Measurements from ENCODE around the gene SARS1. TPM values are rescaled to one million over a fixed set of nuclear protein-coding genes. Genes with fewer than 3 reads are reported as not detected.

Gene SARS1
- polyA plus RNA-seq, 5 donors: 143 to 159 (median 145) TPM

DNA sequence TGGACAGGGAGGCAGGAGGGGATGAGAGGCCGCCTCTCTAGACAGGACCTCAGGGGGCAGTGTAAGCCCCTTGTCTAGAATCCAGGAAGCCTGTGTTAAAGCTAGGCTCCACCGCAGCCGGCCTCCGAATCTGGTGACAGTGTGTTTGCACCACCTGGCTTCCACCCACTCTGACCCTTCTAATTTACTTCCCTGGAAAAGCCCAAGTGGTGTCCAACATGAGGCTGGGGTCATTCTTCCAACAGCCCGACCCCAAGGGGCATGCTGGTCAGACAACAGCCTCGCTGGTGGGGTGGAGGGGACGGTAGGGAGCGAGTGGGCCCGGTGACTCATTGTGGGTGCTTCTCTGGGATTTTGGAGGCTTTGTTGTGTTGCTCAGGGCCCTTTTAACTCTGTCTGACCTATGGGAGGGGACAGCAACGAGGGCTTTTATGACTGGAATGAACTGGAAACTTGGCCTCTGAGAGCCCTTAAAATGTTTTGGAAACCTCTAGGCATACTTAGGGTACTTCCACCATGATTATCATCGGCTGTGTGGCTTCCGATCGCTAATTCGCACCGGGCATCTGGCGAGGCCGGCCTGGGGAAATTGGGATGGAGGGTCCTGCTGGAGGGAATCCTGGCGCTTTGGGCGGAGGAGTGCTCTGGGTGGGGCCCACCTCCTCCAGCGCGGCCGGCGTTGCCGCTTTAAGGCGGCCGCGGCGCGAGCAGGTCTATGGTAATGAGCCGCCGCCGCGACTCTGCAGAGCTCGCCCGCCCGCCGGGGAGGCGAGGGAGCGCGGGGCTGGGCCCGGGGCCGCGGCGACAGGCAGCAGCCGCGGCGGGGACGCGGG lies 35.3 kb downstream of the SARS1 start, which contains the start of gene CELSR2:
CELSR2 (plus strand) TSS at position 743 of the 833 bp plus-strand sequence. CDS start 541 bp downstream, outside the sequence.
- DNase-seq: peak; percentile 38 to 60

DNA sequence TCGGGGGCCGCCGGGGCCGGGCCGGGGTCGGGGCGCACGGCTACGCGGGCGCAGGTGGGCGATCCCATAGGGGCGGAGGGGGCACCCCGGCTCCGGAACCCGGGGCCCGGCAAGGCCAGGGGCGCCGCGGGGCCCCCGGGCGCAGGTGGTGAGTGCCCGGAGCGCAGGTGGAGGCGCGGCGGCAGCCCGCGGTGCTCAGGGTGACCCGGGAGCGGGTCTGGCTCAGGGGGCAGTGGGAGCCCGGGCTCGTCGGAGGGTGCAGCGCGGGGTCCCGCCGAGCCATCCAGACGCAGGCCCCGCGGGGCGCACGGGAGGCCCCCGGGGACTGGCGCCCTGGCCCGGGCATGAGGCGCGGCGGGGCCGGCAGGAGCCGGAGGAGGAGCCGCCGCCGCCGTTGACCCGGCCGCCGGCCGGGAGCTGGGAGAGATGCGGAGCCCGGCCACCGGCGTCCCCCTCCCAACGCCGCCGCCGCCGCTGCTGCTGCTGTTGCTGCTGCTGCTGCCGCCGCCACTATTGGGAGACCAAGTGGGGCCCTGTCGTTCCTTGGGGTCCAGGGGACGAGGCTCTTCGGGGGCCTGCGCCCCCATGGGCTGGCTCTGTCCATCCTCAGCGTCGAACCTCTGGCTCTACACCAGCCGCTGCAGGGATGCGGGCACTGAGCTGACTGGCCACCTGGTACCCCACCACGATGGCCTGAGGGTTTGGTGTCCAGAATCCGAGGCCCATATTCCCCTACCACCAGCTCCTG lies 36.1 kb downstream of the SARS1 start:
- no peak for DNase-seq

DNA sequence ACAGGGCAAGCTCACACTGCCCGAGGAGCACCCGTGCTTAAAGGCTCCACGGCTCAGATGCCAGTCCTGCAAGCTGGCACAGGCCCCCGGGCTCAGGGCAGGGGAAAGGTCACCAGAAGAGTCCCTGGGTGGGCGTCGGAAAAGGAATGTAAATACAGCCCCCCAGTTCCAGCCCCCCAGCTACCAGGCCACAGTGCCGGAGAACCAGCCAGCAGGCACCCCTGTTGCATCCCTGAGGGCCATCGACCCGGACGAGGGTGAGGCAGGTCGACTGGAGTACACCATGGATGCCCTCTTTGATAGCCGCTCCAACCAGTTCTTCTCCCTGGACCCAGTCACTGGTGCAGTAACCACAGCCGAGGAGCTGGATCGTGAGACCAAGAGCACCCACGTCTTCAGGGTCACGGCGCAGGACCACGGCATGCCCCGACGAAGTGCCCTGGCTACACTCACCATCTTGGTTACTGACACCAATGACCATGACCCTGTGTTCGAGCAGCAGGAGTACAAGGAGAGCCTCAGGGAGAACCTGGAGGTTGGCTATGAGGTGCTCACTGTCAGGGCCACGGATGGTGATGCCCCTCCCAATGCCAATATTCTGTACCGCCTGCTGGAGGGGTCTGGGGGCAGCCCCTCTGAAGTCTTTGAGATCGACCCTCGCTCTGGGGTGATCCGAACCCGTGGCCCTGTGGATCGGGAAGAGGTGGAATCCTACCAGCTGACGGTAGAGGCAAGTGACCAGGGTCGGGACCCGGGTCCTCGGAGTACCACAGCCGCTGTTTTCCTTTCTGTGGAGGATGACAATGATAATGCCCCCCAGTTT lies 36.9 kb downstream of the SARS1 start:
- no peak for DNase-seq

DNA sequence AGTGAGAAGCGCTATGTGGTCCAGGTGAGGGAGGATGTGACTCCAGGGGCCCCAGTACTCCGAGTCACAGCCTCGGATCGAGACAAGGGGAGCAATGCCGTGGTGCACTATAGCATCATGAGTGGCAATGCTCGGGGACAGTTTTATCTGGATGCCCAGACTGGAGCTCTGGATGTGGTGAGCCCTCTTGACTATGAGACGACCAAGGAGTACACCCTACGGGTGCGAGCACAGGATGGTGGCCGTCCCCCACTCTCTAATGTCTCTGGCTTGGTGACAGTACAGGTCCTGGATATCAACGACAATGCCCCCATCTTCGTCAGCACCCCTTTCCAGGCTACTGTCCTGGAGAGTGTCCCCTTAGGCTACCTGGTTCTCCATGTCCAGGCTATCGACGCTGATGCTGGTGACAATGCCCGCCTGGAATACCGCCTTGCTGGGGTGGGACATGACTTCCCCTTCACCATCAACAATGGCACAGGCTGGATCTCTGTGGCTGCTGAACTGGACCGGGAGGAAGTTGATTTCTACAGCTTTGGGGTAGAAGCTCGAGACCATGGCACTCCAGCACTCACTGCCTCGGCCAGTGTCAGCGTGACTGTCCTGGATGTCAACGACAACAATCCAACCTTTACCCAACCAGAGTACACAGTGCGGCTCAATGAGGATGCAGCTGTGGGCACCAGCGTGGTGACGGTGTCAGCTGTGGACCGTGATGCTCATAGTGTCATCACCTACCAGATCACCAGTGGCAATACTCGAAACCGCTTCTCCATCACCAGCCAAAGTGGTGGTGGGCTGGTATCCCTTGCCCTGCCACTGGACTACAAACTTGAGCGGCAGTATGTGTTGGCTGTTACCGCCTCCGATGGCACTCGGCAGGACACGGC lies 37.8 kb downstream of the SARS1 start:
- no peak for DNase-seq

DNA sequence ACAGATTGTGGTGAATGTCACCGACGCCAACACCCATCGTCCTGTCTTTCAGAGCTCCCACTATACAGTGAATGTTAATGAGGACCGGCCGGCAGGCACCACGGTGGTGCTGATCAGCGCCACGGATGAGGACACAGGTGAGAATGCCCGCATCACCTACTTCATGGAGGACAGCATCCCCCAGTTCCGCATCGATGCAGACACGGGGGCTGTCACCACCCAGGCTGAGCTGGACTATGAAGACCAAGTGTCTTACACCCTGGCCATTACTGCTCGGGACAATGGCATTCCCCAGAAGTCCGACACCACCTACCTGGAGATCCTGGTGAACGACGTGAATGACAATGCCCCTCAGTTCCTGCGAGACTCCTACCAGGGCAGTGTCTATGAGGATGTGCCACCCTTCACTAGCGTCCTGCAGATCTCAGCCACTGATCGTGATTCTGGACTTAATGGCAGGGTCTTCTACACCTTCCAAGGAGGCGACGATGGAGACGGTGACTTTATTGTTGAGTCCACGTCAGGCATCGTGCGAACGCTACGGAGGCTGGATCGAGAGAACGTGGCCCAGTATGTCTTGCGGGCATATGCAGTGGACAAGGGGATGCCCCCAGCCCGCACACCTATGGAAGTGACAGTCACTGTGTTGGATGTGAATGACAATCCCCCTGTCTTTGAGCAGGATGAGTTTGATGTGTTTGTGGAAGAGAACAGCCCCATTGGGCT lies 38.6 kb downstream of the SARS1 start:
- DNase-seq: no peak

DNA sequence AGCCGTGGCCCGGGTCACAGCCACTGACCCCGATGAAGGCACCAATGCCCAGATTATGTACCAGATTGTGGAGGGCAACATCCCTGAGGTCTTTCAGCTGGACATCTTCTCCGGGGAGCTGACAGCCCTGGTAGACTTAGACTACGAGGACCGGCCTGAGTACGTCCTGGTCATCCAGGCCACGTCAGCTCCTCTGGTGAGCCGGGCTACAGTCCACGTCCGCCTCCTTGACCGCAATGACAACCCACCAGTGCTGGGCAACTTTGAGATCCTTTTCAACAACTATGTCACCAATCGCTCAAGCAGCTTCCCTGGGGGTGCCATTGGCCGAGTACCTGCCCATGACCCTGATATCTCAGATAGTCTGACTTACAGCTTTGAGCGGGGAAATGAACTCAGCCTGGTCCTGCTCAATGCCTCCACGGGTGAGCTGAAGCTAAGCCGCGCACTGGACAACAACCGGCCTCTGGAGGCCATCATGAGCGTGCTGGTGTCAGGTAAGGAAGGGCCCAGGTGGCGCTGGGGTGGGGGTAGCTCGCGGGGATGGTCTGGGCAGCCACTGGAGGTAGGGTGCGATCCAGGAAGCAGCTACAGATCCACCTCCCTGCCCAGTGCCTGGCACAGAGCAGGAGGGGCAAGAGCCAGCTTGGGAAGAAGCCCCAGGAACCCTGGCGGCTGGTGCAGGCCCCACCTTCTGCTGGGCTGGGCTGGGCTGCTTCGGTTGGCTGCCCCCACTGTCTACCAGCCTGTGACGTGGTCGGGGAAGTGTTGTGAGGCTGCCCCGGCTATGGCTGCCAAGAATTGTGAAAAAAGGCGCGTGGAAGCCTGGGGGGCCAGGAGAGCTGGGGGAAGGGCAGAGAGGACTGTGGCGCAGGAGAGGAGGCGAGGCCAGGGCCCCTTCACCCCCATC lies 39.4 kb downstream of the SARS1 start:
- DNase-seq: peak in 1 of 2 donors; percentile 46

DNA sequence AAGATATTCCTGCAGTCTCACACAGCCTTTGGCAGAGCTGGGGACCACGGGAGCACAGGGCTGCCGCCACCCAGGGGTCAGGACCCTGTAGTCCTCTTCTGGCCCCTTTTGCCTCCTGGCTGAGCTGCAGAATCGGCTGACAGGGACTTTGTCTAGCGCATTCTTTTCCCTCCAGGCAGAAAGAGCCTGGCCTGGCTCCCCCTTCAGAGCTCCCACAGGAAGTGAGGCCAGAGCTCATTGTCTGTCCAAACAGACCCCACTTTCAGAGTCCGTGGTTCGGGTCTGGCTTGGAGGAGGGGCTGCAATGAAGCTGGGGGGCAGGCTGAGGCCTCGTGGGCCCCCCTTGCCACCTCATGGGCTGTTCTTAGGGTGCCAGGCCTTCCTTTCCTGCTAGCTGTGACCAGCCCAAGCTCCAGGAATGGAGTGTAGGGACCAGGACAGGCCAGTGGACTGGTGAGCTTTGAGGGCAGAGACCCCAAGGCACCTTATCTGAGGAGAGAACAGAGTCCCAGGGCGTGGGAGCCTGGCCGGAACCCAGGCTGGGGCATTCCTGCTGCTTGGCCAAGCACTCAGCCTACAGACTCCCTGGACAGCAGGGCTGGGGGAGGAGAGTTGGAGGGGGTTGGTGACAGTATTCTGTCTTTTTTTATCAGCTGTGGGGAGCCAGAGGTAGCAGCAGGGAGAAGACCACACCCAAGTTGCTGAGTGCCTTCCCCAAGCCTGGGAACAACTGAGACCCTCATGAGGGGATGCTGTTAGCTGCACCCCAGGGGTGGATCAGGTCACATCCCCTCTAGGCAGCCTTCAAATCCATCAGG lies 40.3 kb downstream of the SARS1 start:
- no peak for DNase-seq

DNA sequence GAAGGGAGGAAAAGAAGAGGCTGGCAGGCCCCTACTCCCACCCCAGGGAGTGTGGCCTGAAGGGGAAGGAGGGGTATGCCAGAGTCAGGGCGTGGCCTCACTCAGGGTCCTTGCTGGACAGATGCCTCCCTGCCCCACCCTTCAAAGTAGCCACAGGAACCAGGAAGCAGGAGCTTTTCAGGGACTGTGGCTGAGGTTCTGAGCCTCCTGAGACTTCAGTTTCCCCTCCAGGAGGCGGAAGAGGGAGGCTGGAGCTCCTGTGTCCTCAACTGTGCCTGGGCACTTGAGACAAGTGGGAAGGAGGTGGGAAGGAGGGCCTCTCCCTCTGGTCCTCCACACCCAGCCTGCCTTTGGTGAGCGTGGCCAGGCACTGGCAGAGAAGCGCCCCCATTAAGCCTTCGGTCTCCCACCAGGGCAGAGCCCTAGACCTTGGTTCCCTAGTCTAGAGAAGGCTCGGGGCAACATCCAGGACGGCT lies 40.9 kb downstream of the SARS1 start:
- DNase-seq: no peak

DNA sequence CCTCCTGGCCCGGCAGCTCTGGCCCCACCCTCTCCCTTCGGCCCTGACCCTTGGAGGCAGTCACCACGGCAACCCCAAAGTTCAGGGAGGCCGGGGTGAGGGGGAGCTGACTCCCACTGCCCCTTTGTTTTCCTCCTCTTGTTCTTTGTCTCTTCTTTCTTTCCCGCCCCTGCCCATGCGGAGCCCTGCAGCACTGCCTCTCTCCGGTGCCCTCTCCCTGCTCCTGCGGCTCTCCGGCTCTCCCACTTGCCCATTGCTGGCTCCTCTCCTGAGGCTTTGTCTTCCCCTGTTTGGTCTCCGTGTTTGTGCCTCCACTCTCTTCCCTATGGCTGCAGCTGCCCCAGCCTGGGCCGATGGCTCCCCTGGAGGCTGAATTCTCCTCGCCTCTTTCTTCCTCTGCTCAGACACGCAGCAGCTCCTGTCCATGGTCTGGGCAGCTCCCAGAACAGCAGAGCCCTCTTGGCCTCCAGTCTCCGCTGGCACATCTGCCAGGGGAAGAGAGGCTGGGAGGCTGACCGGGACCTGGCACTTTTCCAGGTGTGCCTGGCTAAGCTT lies 41.5 kb downstream of the SARS1 start:
- DNase-seq: no peak

DNA sequence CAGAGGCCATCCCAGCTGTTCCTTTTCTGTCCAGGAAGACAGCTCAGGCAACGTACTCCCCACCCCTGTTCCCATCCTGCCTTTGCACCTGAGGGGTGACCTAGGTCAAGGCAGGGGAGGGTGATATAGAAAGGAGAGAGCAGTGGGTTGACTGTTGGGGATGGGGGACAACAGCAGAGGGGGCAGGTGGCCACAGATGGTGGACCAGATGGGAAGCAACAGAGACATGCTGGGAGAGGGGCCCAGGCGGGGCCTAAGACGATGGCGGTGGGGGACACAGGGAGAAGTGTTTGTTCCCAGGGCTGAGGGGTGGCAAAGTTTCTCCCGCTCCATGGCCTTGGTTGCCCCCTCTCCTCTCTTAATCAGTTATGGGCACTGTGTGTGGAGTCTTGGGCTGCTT lies 42.0 kb downstream of the SARS1 start:
- no peak for DNase-seq

DNA sequence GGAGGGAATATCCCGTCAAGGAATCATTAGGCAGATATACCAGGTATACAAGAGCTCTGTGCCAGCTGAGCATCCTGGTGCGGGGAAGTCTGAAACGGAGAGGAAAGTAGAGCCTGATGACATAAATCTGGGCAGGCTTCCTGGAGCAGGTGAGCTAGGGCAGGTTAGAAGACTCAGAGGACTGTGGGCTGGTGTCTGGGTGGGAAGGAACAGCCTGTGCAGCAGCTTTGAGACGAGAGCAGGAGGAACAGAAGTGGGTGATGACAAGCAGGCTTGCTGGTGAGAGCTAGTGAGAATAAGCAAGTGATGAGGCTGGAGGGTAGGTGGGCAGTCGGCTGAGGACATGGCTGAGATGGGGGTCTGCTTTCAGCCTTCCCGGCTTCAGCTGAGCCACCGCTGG lies 42.4 kb downstream of the SARS1 start:
- DNase-seq: no peak

DNA sequence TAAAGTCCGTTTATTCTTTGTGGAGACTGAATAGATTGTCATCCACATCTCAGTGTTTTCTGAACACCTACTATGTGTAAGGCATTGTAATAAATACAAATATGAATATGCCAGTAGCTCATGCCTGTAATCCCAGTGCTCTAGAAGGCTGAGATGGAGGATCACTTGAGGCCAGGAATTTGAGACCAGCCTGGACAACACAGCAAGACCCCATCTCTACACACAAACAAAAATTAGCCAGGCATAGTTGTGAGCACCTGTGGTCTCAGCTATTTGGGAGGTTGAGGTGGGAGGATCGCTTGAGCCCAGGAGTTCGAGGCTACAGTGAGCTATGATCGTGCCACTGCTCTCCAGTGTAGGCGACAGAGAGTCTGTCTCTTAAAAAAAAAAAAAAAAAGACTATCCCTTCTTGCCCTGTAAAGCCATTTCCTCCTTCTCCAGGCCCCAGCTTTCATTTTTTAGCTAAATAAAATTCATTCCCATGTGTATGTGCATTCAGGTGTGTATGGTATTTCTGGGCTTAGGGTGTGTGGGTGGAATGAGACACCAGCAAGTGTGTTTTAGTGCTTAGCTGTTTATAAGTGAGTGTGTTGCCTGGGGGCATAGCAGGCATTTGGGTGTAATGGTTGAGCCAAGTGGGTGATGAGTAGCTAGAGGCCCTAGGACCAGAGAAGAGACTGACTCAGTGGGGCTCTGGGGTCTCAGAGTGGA lies 43.4 kb downstream of the SARS1 start:
- DNase-seq: no peak

DNA sequence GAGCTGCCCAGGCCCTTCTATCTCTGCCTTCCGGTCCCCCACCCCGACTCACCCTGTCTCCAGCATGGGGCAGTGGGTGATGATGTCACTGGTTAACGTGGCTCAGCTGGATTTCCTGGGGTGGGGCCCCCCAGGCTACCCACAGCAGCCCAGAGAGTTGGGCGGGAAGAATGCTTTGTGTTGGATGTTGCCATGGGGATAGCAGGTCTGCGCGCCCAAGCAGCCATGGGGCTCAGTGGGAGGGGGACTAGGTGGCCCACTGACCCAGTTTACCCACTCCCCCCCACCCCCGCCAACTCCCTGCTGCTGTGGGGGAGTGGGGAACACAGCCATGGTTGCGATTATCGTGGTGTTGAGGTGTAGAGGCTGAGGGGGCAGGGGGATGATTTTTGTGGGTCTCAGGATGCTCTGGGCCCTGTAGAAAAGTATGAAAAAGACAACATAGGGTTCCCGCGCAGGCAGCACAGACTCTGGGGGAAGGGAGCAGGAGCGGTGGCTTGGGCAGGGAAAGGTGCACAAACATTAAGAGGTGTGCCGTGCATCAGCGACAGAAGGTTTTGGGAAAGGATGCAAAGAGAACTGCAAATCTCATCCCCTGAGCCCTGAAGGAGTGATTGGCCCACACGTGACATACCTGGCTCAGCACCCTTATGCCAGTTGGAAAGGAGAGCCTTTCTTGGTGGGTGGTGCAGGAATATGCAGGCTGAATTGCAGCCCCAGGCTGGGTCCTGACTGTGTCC lies 44.1 kb downstream of the SARS1 start:
- DNase-seq: no peak

DNA sequence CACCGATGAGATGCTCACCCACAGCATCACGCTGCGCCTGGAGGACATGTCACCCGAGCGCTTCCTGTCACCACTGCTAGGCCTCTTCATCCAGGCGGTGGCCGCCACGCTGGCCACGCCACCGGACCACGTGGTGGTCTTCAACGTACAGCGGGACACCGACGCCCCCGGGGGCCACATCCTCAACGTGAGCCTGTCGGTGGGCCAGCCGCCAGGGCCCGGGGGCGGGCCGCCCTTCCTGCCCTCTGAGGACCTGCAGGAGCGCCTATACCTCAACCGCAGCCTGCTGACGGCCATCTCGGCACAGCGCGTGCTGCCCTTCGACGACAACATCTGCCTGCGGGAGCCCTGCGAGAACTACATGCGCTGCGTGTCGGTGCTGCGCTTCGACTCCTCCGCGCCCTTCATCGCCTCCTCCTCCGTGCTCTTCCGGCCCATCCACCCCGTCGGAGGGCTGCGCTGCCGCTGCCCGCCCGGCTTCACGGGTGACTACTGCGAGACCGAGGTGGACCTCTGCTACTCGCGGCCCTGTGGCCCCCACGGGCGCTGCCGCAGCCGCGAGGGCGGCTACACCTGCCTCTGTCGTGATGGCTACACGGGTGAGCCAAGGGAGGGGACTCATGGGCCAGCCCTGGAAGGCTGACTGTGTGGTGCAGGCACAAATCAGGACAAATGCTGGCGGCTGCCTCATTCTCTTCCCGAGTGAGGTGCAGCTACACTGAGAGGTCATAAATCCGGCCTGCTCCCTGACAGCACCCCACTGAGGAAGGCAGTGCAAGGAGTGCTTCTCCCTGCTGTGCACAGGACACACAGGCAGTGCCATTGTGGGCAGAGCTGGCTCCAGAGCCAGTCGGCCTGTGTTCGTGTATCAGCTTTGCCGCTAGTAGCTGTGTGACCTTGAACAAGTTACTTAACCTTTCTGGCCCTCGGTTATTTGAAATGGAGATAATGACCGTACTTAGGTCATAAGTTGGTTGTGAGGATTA lies 45.1 kb downstream of the SARS1 start:
- DNase-seq: no peak
